UCSD-AML1 (cell line): ENCODE data around the gene MACROD2.

Experiments
- DNase-seq: peaks from one replicate; lab custom pipeline; 2025; ENCODE audit not compliant: unreplicated experiment; lab: John Stamatoyannopoulos, UW

The MACROD2 gene

DNA sequence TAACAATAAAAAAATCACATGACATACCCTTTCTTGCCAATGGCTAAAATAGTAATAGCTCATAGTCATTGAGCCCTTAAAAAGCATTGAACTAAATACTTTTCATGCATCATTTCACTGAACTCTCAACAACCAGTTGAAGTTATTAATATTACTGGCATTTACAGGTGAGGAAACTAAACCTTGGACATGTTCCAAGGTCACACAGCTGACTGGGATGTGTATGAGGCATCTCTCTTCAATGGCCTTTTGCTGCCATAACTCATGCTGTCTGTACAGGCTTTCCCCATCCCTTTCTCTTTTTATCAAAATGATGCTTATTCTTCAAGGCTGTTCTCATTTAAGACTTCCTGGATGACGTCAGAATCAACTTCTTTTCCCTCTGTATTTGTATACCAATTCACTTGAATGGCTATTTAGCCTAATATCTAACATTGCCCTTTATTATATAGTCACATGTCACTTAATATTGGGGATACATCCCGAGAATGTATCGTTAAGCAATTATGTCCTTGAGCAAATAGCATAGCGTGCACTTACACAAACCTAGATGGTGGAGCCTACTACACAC is 2101.5 kb downstream of the MACROD2 start:
- no peak for DNase-seq

DNA sequence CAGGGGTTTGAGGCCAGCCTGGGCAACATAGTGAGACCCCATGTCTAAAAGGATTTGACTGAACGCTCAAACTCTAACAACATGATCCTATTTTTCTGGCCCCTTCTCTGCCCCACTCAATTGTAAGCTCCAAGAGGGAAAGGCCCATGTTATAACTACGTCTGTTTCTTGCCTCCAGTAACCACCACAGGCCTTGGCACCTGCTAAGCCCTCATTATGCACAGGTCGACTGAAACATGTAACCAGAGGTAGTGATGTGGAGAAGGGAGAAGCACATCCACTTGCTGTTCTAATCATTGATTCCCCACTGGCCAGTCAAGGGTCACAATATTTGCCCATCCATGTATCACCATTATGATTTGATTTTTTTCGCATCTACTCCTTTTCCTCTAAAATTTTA is 2102.5 kb downstream of the MACROD2 start:
- no peak for DNase-seq

- no peak for DNase-seq
Observed at GRCh38 chr20:16098890-16099639, 2103.7 kb downstream of the MACROD2 start.

GRCh38 chr20:16100111-16100510 is 2104.8 kb downstream of the MACROD2 start:
- no peak for DNase-seq

DNA sequence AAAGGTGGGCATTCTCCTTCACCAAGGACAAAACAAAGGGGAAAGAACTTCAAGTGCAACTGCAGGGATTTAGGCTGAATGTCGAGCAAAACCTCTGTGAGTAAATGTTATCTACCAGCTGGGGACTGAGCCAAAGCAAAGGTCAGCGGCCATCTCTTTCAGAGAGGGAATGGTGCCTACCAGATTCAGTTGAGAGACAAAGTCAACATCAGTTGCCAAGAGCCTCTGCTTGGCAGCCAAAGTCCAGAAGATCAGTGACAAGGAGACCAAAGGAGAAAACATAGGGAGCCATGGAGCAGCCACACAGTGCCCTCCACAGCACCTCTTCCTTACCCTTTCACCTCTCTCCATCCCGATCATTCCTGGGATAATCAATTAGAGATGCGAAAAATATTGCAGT is 2105.5 kb downstream of the MACROD2 start:
- DNase-seq, result no peak
